Measurements from ENCODE around the gene SMC4.

Gene SMC4

GRCh38 chr3:160395297-160395696 lies 4.2 kb upstream of the SMC4 start:
- no peak for DNase-seq (ENCODE audit: low read depth in 2 of 2)

- DNase-seq (ENCODE audit: low read depth in 2 of 2): no peak
Observed at GRCh38 chr3:160398820-160399124, 678 bp upstream of the SMC4 start.

- DNase-seq (ENCODE audit: low read depth in 2 of 2): no peak
Observed at GRCh38 chr3:160400030-160400701, 716 bp downstream of the SMC4 start.

- no peak for DNase-seq (ENCODE audit: low read depth in 2 of 2)
Observed at GRCh38 chr3:160400702-160401150, 1.3 kb downstream of the SMC4 start.

GRCh38 chr3:160401291-160402095 lies 2.0 kb downstream of the SMC4 start:
- no peak for DNase-seq (ENCODE audit: low read depth in 2 of 2)

- DNase-seq (ENCODE audit: low read depth in 2 of 2): no peak
Observed at GRCh38 chr3:160402221-160403027, 3.0 kb downstream of the SMC4 start.

GRCh38 chr3:160403028-160403545 lies 3.6 kb downstream of the SMC4 start:
- DNase-seq (ENCODE audit: low read depth in 2 of 2): no peak

- no peak for DNase-seq (ENCODE audit: low read depth in 2 of 2)
Observed at GRCh38 chr3:160403796-160404470, 4.5 kb downstream of the SMC4 start.

- DNase-seq (ENCODE audit: low read depth in 2 of 2): no peak
Observed at GRCh38 chr3:160409812-160410610, 10.6 kb downstream of the SMC4 start.

GRCh38 chr3:160412477-160412876 lies 13.0 kb downstream of the SMC4 start:
- no peak for DNase-seq (ENCODE audit: low read depth in 2 of 2)

GRCh38 chr3:160413613-160414248 lies 14.3 kb downstream of the SMC4 start:
- DNase-seq (ENCODE audit: low read depth in 2 of 2): peak in 1 of 2 donors; percentile 28

GRCh38 chr3:160417311-160417710 lies 17.9 kb downstream of the SMC4 start:
- DNase-seq (ENCODE audit: low read depth in 2 of 2): no peak

- DNase-seq (ENCODE audit: low read depth in 2 of 2): no peak
Observed at GRCh38 chr3:160427832-160428424, 28.5 kb downstream of the SMC4 start.

- no peak for DNase-seq (ENCODE audit: low read depth in 2 of 2)
Observed at GRCh38 chr3:160434071-160434470, 34.6 kb downstream of the SMC4 start.

- DNase-seq (ENCODE audit: low read depth in 2 of 2): no peak
Observed at GRCh38 chr3:160435095-160435494, 35.6 kb downstream of the SMC4 start.

- no peak for DNase-seq (ENCODE audit: low read depth in 2 of 2)
Observed at GRCh38 chr3:160435747-160436146, 36.3 kb downstream of the SMC4 start.

- DNase-seq (ENCODE audit: low read depth in 2 of 2): no peak
Observed at GRCh38 chr3:160437083-160437455, 37.6 kb downstream of the SMC4 start.

- no peak for DNase-seq (ENCODE audit: low read depth in 2 of 2)
Observed at GRCh38 chr3:160440687-160441086, 41.2 kb downstream of the SMC4 start.

GRCh38 chr3:160444411-160444810 lies 45.0 kb downstream of the SMC4 start:
- no peak for DNase-seq (ENCODE audit: low read depth in 2 of 2)

GRCh38 chr3:160445854-160446253 lies 46.4 kb downstream of the SMC4 start:
- DNase-seq (ENCODE audit: low read depth in 2 of 2): no peak

Data from stimulated activated CD4-positive, alpha-beta T cell treated with anti-CD3 and anti-CD28 coated beads, Interleukin-1b, Interleukin-23, amount 100 ng/mL, for 1 hour (primary cell).